Measurements from ENCODE around the gene NAA40.

Gene NAA40

DNA sequence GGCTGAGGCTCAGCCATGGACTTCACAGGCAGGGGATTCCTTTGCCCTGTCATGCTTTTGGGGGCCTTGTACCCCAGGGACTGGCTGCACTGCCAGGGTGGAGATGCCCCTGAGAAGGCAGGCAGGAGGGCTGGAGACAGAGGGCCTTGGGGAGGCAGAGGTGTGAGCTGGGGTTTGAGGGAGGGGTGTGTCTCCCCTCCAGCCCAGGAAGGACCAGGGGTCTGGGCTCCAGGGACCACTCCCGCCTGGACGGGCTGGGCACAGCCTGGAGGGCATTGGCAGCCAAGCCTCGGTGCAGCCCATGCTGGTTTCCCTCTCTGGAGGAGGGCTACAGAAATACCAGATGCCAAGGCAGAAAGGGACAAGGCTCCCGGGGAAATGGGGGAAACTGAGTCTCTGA lies 66.9 kb downstream of the NAA40 start:
- Histone ChIP-seq H3K27me3 (ENCODE audit: control insufficient read depth, low read length) (peaks cover 12% of the 10 kb centered on the region), H3K4me2 (ENCODE audit: low read length) (no peak overlapping the region), H3K9me3 (ENCODE audit: control insufficient read depth, insufficient read depth, low read length) (peaks cover 7% of the 10 kb centered on the region), H3K9me2 (replicated peaks; ENCODE audit: control insufficient read depth, low read length) (no peaks in the 10 kb centered on the region), H3F3A (ENCODE audit: control insufficient read depth, insufficient read depth) (no peaks in the 10 kb centered on the region), H3K27ac (ENCODE audit: low read depth, low read length) (no peak overlapping the region), H3K36me3 (ENCODE audit: control insufficient read depth, low read length) (no peaks in the 10 kb centered on the region), H3K79me2 (ENCODE audit: control insufficient read depth, low read length) (no peaks in the 10 kb centered on the region), H3K4me1 (ENCODE audit: control insufficient read depth, low read length) (peaks cover 11% of the 10 kb centered on the region), H4K20me1 (ENCODE audit: control insufficient read depth, insufficient read depth, low read depth, low read length) (0 out of 2 replicates have a peak, but pooled peaks cover 4% of the 10 kb centered on the region), H3K4me3 (ENCODE audit: low read length) (no peak overlapping the region)
- TF ChIP-seq CTCF (IDR thresholded peaks at IDR 0.05; ENCODE audit: low read depth, low read length, poor library complexity, severe bottlenecking) (no peak), EZH2phosphoT487 (IDR thresholded peaks at IDR 0.05; ENCODE audit: borderline replicate concordance, low read length) (no peak)

GRCh38 chr11:64006398-64006797 lies 67.6 kb downstream of the NAA40 start:
- H3K4me1 ChIP-seq (ENCODE audit: control insufficient read depth, low read length): peaks cover 10% of the 10 kb centered on the region
- H3K27me3 ChIP-seq (ENCODE audit: control insufficient read depth, low read length): peaks cover 12% of the 10 kb centered on the region
- H3K27ac ChIP-seq (ENCODE audit: low read depth, low read length): no peak overlapping the region
- no peaks in the 10 kb centered on the region for H3F3A ChIP-seq (ENCODE audit: control insufficient read depth, insufficient read depth)
- H3K4me2 ChIP-seq (ENCODE audit: low read length): no peak overlapping the region
- TF ChIP-seq EZH2phosphoT487 (IDR thresholded peaks at IDR 0.05; ENCODE audit: borderline replicate concordance, low read length) (no peak), CTCF (IDR thresholded peaks at IDR 0.05; ENCODE audit: low read depth, low read length, poor library complexity, severe bottlenecking) (no peak)
- no peaks in the 10 kb centered on the region for H3K9me2 ChIP-seq (replicated peaks; ENCODE audit: control insufficient read depth, low read length)
- H4K20me1 ChIP-seq (ENCODE audit: control insufficient read depth, insufficient read depth, low read depth, low read length): 0 out of 2 replicates have a peak, but pooled peaks cover 4% of the 10 kb centered on the region
- H3K36me3 ChIP-seq (ENCODE audit: control insufficient read depth, low read length): no peaks in the 10 kb centered on the region
- no peak overlapping the region for H3K4me3 ChIP-seq (ENCODE audit: low read length)
- H3K79me2 ChIP-seq (ENCODE audit: control insufficient read depth, low read length): no peaks in the 10 kb centered on the region
- peaks cover 11% of the 10 kb centered on the region for H3K9me3 ChIP-seq (ENCODE audit: control insufficient read depth, insufficient read depth, low read length)

Data from DOHH2 (cell line).